CD14-positive monocyte (primary cell): ENCODE data around the gene APOL2. TPM values are rescaled to one million over a fixed set of nuclear protein-coding genes. Genes with fewer than 3 reads are reported as not detected.

Source experiments
- DNase-seq, 3 donors: peaks; one replicate each; pipeline ENCODE4 v3.0.0-alpha.2; 2011 to 2022
- H2AFZ ChIP-seq: 2 replicates; pipeline ENCODE4 v1.6.0; 2012; ENCODE audit warnings: mild to moderate bottlenecking, low read depth, low read length, inconsistent platforms; ENCODE audit not compliant: insufficient read depth, poor library complexity, severe bottlenecking
- H3K27ac ChIP-seq, 2 donors: 1 replicate in 1 of 2; 2 replicates in 1 of 2; pipeline ENCODE4 v1.5.1; 2012 to 2013; ENCODE audit warnings: low read length in 2 of 2, control low read depth in 1 of 2, inconsistent platforms in 1 of 2, low read depth in 1 of 2, mild to moderate bottlenecking in 1 of 2
- H3K27me3 ChIP-seq, 2 donors: one replicate each; pipeline versions ENCODE4 v1.6.0 to v1.6.1; 2011 to 2013; ENCODE audit warnings: low read length in 2 of 2; ENCODE audit not compliant: control insufficient read depth in 2 of 2, insufficient read depth in 2 of 2
- H3K36me3 ChIP-seq, 2 donors: replicated peaks in 1 of 2; 1 replicate in 1 of 2; 2 replicates in 1 of 2; pipeline versions ENCODE4 v1.5.1 to v1.6.1; 2012 to 2013; ENCODE audit warnings: low read length in 2 of 2, control low read depth in 1 of 2, inconsistent platforms in 1 of 2, mild to moderate bottlenecking in 1 of 2; ENCODE audit not compliant: insufficient read depth in 2 of 2, control insufficient read depth in 1 of 2
- H3K4me1 ChIP-seq, 2 donors: 1 replicate in 1 of 2; 2 replicates in 1 of 2; pipeline versions ENCODE4 v1.5.1 to v1.6.1; 2012 to 2013; ENCODE audit warnings: low read length in 2 of 2, control low read depth in 1 of 2, inconsistent platforms in 1 of 2, mild to moderate bottlenecking in 1 of 2, moderate library complexity in 1 of 2; ENCODE audit not compliant: insufficient read depth in 2 of 2, control insufficient read depth in 1 of 2
- H3K4me2 ChIP-seq: replicated peaks from 2 replicates; pipeline ENCODE3; 2012; ENCODE audit warnings: low read length, moderate library complexity, mild to moderate bottlenecking; ENCODE audit not compliant: poor library complexity, severe bottlenecking; ENCODE audit errors: extremely low read depth
- H3K4me3 ChIP-seq, 3 experiments: fragments of 200-600 bp in 1 of 3; sonication (generic) in 1 of 3; replicated peaks in 1 of 3; 1 replicate in 2 of 3; 2 replicates in 1 of 3; pipeline ENCODE4 v1.5.1; 2011 to 2013; ENCODE audit warnings: low read length in 3 of 3, mild to moderate bottlenecking in 3 of 3, control low read depth in 2 of 3, low read depth in 2 of 3, inconsistent platforms in 1 of 3, moderate library complexity in 1 of 3
- H3K79me2 ChIP-seq: 2 replicates; pipeline ENCODE4 v1.6.0; 2012; ENCODE audit warnings: mild to moderate bottlenecking, control low read depth, inconsistent platforms, low read length, moderate library complexity; ENCODE audit not compliant: insufficient read depth
- H3K9ac ChIP-seq: 2 replicates; pipeline ENCODE4 v1.6.0; 2017; ENCODE audit warnings: low read length, mild to moderate bottlenecking; ENCODE audit not compliant: insufficient read depth, poor library complexity, severe bottlenecking
- H3K9me3 ChIP-seq, 2 donors: replicated peaks in 1 of 2; 1 replicate in 1 of 2; 2 replicates in 1 of 2; pipeline versions ENCODE4 v1.5.1 to v1.6.1; 2012 to 2013; ENCODE audit warnings: low read length in 2 of 2, control low read depth in 1 of 2; ENCODE audit not compliant: control insufficient read depth in 1 of 2, insufficient read depth in 1 of 2
- H4K20me1 ChIP-seq: 2 replicates; pipeline ENCODE4 v1.6.0; 2012; ENCODE audit warnings: mild to moderate bottlenecking, low read length, control low read depth, moderate library complexity; ENCODE audit not compliant: insufficient read depth
- H3K27ac Mint-ChIP-seq, 7 donors: one replicate each; pipeline ENCODE4 v1.8.0; 2020; ENCODE audit warnings: mild to moderate bottlenecking in 7 of 7, mixed read lengths in 7 of 7, moderate library complexity in 6 of 7, inconsistent platforms in 2 of 7
- H3K27me3 Mint-ChIP-seq, 3 donors: one replicate each; pipeline ENCODE4 v1.8.0; 2021 to 2022; ENCODE audit warnings: low read depth in 3 of 3, mild to moderate bottlenecking in 3 of 3, mixed read lengths in 3 of 3, moderate library complexity in 3 of 3, inconsistent platforms in 1 of 3
- H3K36me3 Mint-ChIP-seq, 2 donors: one replicate each; pipeline ENCODE4 v1.8.0; 2020; ENCODE audit warnings: mixed read lengths in 2 of 2, inconsistent platforms in 1 of 2, mild to moderate bottlenecking in 1 of 2
- H3K4me1 Mint-ChIP-seq: one replicate; pipeline ENCODE4 v1.8.0; 2020; ENCODE audit warnings: mild to moderate bottlenecking, mixed read lengths
- H3K4me3 Mint-ChIP-seq, 2 donors: one replicate each; pipeline ENCODE4 v1.8.0; 2020; ENCODE audit warnings: mild to moderate bottlenecking in 2 of 2, mixed read lengths in 2 of 2, moderate library complexity in 1 of 2
- H3K9me3 Mint-ChIP-seq, 7 donors: one replicate each; pipeline ENCODE4 v1.8.0; 2020 to 2022; ENCODE audit warnings: mixed read lengths in 7 of 7, mild to moderate bottlenecking in 6 of 7, moderate library complexity in 6 of 7, inconsistent platforms in 2 of 7
- CTCF ChIP-seq: fragments of 200-600 bp; IDR thresholded peaks from one replicate; pipeline ENCODE4 v1.8.0; 2022; ENCODE audit warnings: antibody characterized with exemption, mild to moderate bottlenecking
- WGBS: methylation state at CpG from one replicate; pipeline ENCODE4 v1.1.5; 2013; ENCODE audit warnings: missing lambda C conversion rate; ENCODE audit not compliant: insufficient coverage; 5-methylcytosine and 5-hydroxymethylcytosine counted together
- intact Hi-C, 2 donors: fragments of 100-400 bp; cut with micrococcal nuclease; formaldehyde crosslinking; loops; one replicate each; pipeline versions ENCODE4 v1.15.0 to v1.15.1; 2023
- polyA plus RNA-seq, 3 donors: library from polyadenylated mRNA; depleted of rRNA in 1 of 3; unstranded in 2 of 3; stranded (reverse) in 1 of 3; fragments of 300-500 nt in 2 of 3; fragments of >200 nt in 1 of 3; fragmentation: Illumina TruSeq in 2 of 3; gene quantifications; 1 replicate in 2 of 3; 2 replicates in 1 of 3; pipeline ENCODE4 v1.2.3, GENCODE V29; 2012 to 2021

APOL2 gene
- polyA plus RNA-seq, 3 donors: 12.6 to 47.0 (median 13.2) TPM

GRCh38 chr22:36182056-36182455 lies 57.3 kb downstream of the APOL2 start:
- no peak overlapping the region for H3K4me3 Mint-ChIP-seq
- peaks cover 14% of the 10 kb centered on the region for H3K4me1 Mint-ChIP-seq
- Histone ChIP-seq H4K20me1 (no peaks in the 10 kb centered on the region), H3K79me2 (no peaks in the 10 kb centered on the region), H3K27me3 (no peaks in the 10 kb centered on the region), H3K4me2 (no peak overlapping the region), H3K4me1 (peaks cover 4 to 5% of the 10 kb centered on the region in 2 donors), H3K9me3 (no peaks in the 10 kb centered on the region), H3K9ac (no peak overlapping the region), H2AFZ (no peak overlapping the region), H3K27ac (no peak overlapping the region), H3K4me3 (no peak overlapping the region), H3K36me3 (no peaks in the 10 kb centered on the region)
- peaks cover 0 to 2% (median 0%) of the 10 kb centered on the region in 7 donors for H3K9me3 Mint-ChIP-seq
- no peaks in the 10 kb centered on the region for H3K36me3 Mint-ChIP-seq
- intact Hi-C loops: no loop called here
- peaks cover 0 to 2% (median 0%) of the 10 kb centered on the region in 3 donors for H3K27me3 Mint-ChIP-seq
- 93% methylated on average over 4 of the region's 7 CpGs for WGBS
- no peak for TF ChIP-seq CTCF
- no peak overlapping the region for H3K27ac Mint-ChIP-seq
- DNase-seq: no peak

- WGBS: 93% methylated on average over 6 of the region's 6 CpGs
- Mint-ChIP-seq H3K4me3 (no peak overlapping the region), H3K36me3 (no peaks in the 10 kb centered on the region), H3K9me3 (peaks cover 0 to 3% (median 0%) of the 10 kb centered on the region in 7 donors), H3K27ac (no peak overlapping the region), H3K4me1 (peaks cover 14% of the 10 kb centered on the region), H3K27me3 (peaks cover 0 to 2% (median 0%) of the 10 kb centered on the region in 3 donors)
- H4K20me1 ChIP-seq: no peaks in the 10 kb centered on the region
- no peak overlapping the region for H2AFZ ChIP-seq
- H3K9me3 ChIP-seq: no peaks in the 10 kb centered on the region
- TF ChIP-seq CTCF: no peak
- DNase-seq: no peak
- no peaks in the 10 kb centered on the region for H3K36me3 ChIP-seq
- no peak overlapping the region for H3K4me3 ChIP-seq
- intact Hi-C loops: loop anchor here in 1 of 2 donors (1.0 kb wide), 1 partner anchor 36 kb away; no protein-coding TSS in a partner anchor
- peaks cover 4 to 5% of the 10 kb centered on the region in 2 donors for H3K4me1 ChIP-seq
- H3K9ac ChIP-seq: no peak overlapping the region
- no peaks in the 10 kb centered on the region for H3K79me2 ChIP-seq
- H3K27me3 ChIP-seq: no peaks in the 10 kb centered on the region
- no peak overlapping the region for H3K27ac ChIP-seq
- no peak overlapping the region for H3K4me2 ChIP-seq
Observed at GRCh38 chr22:36180928-36181327, 58.4 kb downstream of the APOL2 start.
